OCI-LY7 (cell line): ENCODE results near the gene TLCD5. TPM values are rescaled to one million over a fixed set of nuclear protein-coding genes. Genes with fewer than 3 reads are reported as not detected.

Source experiments
- BruUV-seq: library from RNA; stranded (reverse); fragments of 400-500 nt; replicated peaks from 2 replicates; lab custom pipeline; 2021; lab: Mats Ljungman, UMichigan
- CTCF ChIA-PET: fragments of 300-600 bp; sonication (Branson Sonifier 250); formaldehyde crosslinking; loops from one replicate; lab custom pipeline; 2022; ENCODE audit warnings: antibody characterized with exemption; ENCODE audit not compliant: unreplicated experiment; lab: Charles Lee
- POLR2A ChIA-PET: fragments of 300-600 bp; sonication (Branson Sonifier 250); formaldehyde crosslinking; loops from one replicate; lab custom pipeline; 2022; ENCODE audit warnings: antibody characterized with exemption; lab: Charles Lee
- DNase-seq: peaks from one replicate; pipeline ENCODE4 v3.0.0-alpha.2; 2015; ENCODE audit warnings: low spot score
- H2AFZ ChIP-seq: fragments of 200-600 bp; sonication (generic), shearing (Covaris generic); 2 replicates; pipeline ENCODE4 v1.6.1; 2014; ENCODE audit warnings: mild to moderate bottlenecking, antibody characterized with exemption, low read length, moderate library complexity
- H3K27ac ChIP-seq: fragments of 200-600 bp; sonication (generic); 2 replicates; pipeline ENCODE4 v1.5.1; 2014; ENCODE audit warnings: mixed run types, low read depth, mild to moderate bottlenecking, moderate library complexity, low read length, inconsistent platforms; ENCODE audit not compliant: poor library complexity, severe bottlenecking
- H3K36me3 ChIP-seq: fragments of 200-600 bp; sonication (generic); 2 replicates; pipeline ENCODE4 v1.6.1; 2014; ENCODE audit warnings: mild to moderate bottlenecking, antibody characterized with exemption, low read length, moderate library complexity, mixed read lengths; ENCODE audit not compliant: insufficient read depth
- H3K4me1 ChIP-seq: fragments of 200-600 bp; sonication (generic); 2 replicates; pipeline ENCODE4 v1.5.1; 2014; ENCODE audit warnings: mild to moderate bottlenecking, low read length; ENCODE audit not compliant: insufficient read depth, poor library complexity, severe bottlenecking
- H3K4me2 ChIP-seq: fragments of 200-600 bp; sonication (generic); 2 replicates; pipeline ENCODE4 v1.6.1; 2014; ENCODE audit warnings: mild to moderate bottlenecking, low read length
- H3K4me3 ChIP-seq: fragments of 200-600 bp; sonication (generic); 2 replicates; pipeline ENCODE4 v1.5.1; 2014; ENCODE audit warnings: mild to moderate bottlenecking, low read depth, low read length; ENCODE audit not compliant: poor library complexity, severe bottlenecking
- H3K79me2 ChIP-seq: fragments of 200-600 bp; sonication (generic); 2 replicates; pipeline ENCODE4 v1.6.1; 2016; ENCODE audit warnings: low read depth, mild to moderate bottlenecking, low read length, moderate library complexity, mixed read lengths; ENCODE audit not compliant: insufficient read depth
- H3K9me2 ChIP-seq: fragments of 200-600 bp; sonication (generic); 2 replicates; pipeline ENCODE4 v1.6.1; 2016; ENCODE audit warnings: mild to moderate bottlenecking, low read length, mixed read lengths; ENCODE audit not compliant: insufficient read depth
- H3K9me3 ChIP-seq: fragments of 200-600 bp; sonication (generic); 2 replicates; pipeline ENCODE4 v1.6.1; 2014; ENCODE audit warnings: mild to moderate bottlenecking, mixed run types, low read length, mixed read lengths
- H4K20me1 ChIP-seq: fragments of 200-600 bp; sonication (generic); 2 replicates; pipeline ENCODE4 v1.6.1; 2014; ENCODE audit warnings: mild to moderate bottlenecking, antibody characterized with exemption, low read length, moderate library complexity, mixed read lengths; ENCODE audit not compliant: insufficient read depth
- CTCF ChIP-seq: fragments of 200-600 bp; sonication (generic); conservative IDR thresholded peaks from 2 replicates; pipeline ENCODE4 v1.5.1; 2014; ENCODE audit warnings: mild to moderate bottlenecking, antibody characterized with exemption, low read length, moderate library complexity, mixed read lengths
- EZH2phosphoT487 ChIP-seq: fragments of 200-600 bp; sonication (generic); IDR thresholded peaks from 2 replicates; pipeline ENCODE4 v1.6.1; 2018; ENCODE audit warnings: low read depth, borderline replicate concordance, mild to moderate bottlenecking, mixed run types, antibody characterized with exemption, low read length, moderate library complexity, mixed read lengths
- intact Hi-C: fragments of 100-400 bp; cut with micrococcal nuclease; formaldehyde crosslinking; loops from one replicate; pipeline ENCODE4 v1.10.0; 2022; ENCODE audit not compliant: unreplicated experiment
- total RNA-seq, 2 experiments: library from RNA; depleted of rRNA in 1 of 2; stranded (reverse); fragments of >200 nt in 1 of 2; shearing (Covaris generic) in 1 of 2; gene quantifications; 2 replicates each; pipeline ENCODE4 v1.2.3, GENCODE V29; 2014 to 2022

Gene TLCD5
- total RNA-seq, 2 experiments from 2014 or later = 0.60 TPM; not detected in 1

DNA sequence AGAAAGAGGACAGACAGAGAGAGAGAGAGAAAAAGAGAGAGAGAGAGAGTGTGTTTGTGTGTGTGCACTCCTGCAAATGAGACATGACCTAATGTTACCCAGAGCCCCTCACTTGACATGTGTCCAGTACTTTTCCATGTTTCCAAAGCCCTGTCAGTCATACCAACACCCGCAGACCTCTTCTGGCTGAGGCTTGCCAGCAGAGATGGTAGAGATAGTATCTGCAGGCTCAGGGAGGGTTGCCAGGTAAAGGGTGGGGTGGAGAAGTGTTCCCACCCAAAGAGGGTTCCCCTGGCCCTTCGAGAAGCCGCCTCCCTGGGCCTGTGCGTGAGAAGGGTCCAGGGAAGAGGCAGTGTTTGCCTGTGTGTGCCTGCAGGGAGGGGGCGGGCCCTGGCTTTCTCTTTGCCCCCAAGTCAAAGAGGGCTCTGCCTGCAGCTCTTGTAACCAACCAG, 44.5 kb upstream of the TLCD5 start:
- Histone ChIP-seq H3K4me2 (no peak overlapping the region), H3K36me3 (no peaks in the 10 kb centered on the region), H3K79me2 (no peaks in the 10 kb centered on the region), H3K9me2 (no peaks in the 10 kb centered on the region), H4K20me1 (no peaks in the 10 kb centered on the region), H3K9me3 (no peaks in the 10 kb centered on the region), H3K4me1 (no peaks in the 10 kb centered on the region), H2AFZ (no peak overlapping the region), H3K27ac (no peak overlapping the region), H3K4me3 (no peak overlapping the region)
- CTCF ChIA-PET = no interaction called here
- TF ChIP-seq CTCF = no peak
- TF ChIP-seq EZH2phosphoT487 = no peak
- intact Hi-C loops = no loop called here
- BruUV-seq = no TSS peak
- POLR2A ChIA-PET = no interaction called here
- no peak for DNase-seq

DNA sequence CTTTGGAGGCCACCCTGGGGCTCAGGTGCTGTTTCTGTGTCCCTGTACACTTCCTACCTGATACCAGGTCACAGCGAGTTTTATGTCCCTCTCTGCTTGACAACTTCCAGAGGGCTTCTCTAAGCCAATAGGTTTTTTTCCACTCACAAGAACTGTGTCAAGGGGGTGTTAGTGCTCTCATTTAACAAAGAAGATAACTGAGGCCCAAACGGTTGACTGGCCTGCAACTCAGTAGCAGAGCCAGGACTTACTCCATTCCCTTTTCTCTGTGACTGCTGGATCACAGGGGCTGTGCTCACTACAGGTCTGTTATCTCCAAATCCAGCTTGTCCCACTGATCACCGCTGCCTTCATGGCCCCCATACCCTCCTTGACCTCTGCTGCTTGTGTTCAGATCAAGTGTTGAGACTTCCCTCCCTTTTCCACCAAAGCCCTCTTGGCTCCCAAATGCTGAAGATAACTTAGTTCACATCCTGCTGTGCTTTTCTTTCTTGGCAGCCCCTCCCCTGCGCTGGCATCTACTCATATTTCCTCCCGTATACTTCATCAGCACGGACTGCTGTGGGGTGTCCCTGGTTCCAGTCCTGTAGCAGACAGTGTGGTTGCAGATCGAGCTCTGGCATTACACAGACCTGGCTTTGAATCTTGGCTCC, 43.8 kb upstream of the TLCD5 start:
- no peak for TF ChIP-seq EZH2phosphoT487
- no peak for TF ChIP-seq CTCF
- Histone ChIP-seq H3K9me3 (no peaks in the 10 kb centered on the region), H3K36me3 (no peaks in the 10 kb centered on the region), H3K4me2 (no peak overlapping the region), H3K9me2 (no peaks in the 10 kb centered on the region), H4K20me1 (no peaks in the 10 kb centered on the region), H3K4me1 (no peaks in the 10 kb centered on the region), H3K4me3 (no peak overlapping the region), H3K27ac (no peak overlapping the region), H3K79me2 (no peaks in the 10 kb centered on the region), H2AFZ (no peak overlapping the region)
- BruUV-seq = no TSS peak
- POLR2A ChIA-PET = no interaction called here
- CTCF ChIA-PET = no interaction called here
- DNase-seq = no peak
- intact Hi-C loops = no loop called here

GRCh38 chr11:120283124-120283523, 42.0 kb upstream of the TLCD5 start:
- no peak for DNase-seq
- CTCF ChIA-PET = no interaction called here

More at GRCh38 chr11:120283124-120283523, 42.0 kb upstream of the TLCD5 start:
- no peak for TF ChIP-seq CTCF
- TF ChIP-seq EZH2phosphoT487 = no peak
- no peaks in the 10 kb centered on the region for H3K9me3 ChIP-seq
- no peak overlapping the region for H3K4me3 ChIP-seq
- no peaks in the 10 kb centered on the region for H3K79me2 ChIP-seq
- H3K27ac ChIP-seq = no peak overlapping the region
- no peaks in the 10 kb centered on the region for H3K4me1 ChIP-seq
- POLR2A ChIA-PET = no interaction called here
- H3K4me2 ChIP-seq = no peak overlapping the region
- H4K20me1 ChIP-seq = no peaks in the 10 kb centered on the region
- H3K36me3 ChIP-seq = no peaks in the 10 kb centered on the region
- H3K9me2 ChIP-seq = no peaks in the 10 kb centered on the region
- H2AFZ ChIP-seq = no peak overlapping the region
- no TSS peak for BruUV-seq
- intact Hi-C loops = no loop called here
